ENCODE results near the gene SLC39A2. TPM values are rescaled to one million over a fixed set of nuclear protein-coding genes. Genes with fewer than 3 reads are reported as not detected.

Gene SLC39A2
- total RNA-seq, 1 experiment from 2014 or later, result not detected

DNA sequence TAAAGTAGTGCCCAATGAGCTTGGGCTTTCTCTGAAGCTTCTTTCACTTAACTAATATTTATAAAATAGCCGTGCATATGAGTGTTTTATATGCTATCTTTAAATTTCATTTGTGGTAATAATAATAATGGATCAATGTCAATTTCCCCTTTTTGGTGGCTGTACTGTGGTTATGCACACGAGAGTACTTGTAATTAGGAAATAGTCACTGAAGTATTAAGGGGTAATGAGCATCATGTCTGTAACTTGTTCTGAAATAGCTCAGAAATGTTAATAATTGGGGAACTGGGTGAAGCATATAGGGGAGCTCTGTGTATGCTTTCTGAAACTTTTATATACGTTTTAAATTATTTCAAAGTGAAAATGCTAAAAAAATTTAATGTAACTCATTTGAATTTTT lies 51.5 kb downstream of the SLC39A2 start:
- Histone ChIP-seq H3K79me2 (ENCODE audit: insufficient read depth, low read length) (no peaks in the 10 kb centered on the region), H3K36me3 (ENCODE audit: control insufficient read depth in 1 of 2, insufficient read depth in 2 of 2, low read length in 2 of 2) (no peaks in the 10 kb centered on the region), H3K9me3 (ENCODE audit: control insufficient read depth in 1 of 2, insufficient read depth in 1 of 2, low read depth in 1 of 2, low read length in 2 of 2) (no peaks in the 10 kb centered on the region), H3K9me2 (ENCODE audit: insufficient read depth) (no peaks in the 10 kb centered on the region), H3K4me2 (ENCODE audit: low read length) (no peak overlapping the region), H3K27ac (ENCODE audit: low read depth, low read length) (no peak overlapping the region), H4K20me1 (ENCODE audit: insufficient read depth) (no peaks in the 10 kb centered on the region), H3K4me1 (ENCODE audit: control insufficient read depth in 1 of 2, insufficient read depth in 2 of 2, low read length in 2 of 2) (no peaks in the 10 kb centered on the region), H3K4me3 (replicated peaks in 1 of 2; ENCODE audit: low read depth in 1 of 2, low read length in 2 of 2) (no peak overlapping the region), H2AFZ (ENCODE audit: low read depth, low read length, poor library complexity, severe bottlenecking) (no peak overlapping the region), H3K9ac (ENCODE audit: low read length) (no peak overlapping the region), H3K27me3 (ENCODE audit: insufficient read depth, low read length) (no peaks in the 10 kb centered on the region)
- BruUV-seq (replicated peaks), result no TSS peak
- ChIA-PET CTCF (no interaction called here), POLR2A (no interaction called here), RAD21 (ENCODE audit: low non-redundant PET in 1 of 2, low total read pairs in 2 of 2, uncharacterized antibody in 2 of 2, unreplicated experiment in 2 of 2) (interaction anchor here in 1 of 2 experiments (0.6 kb wide), 1 partner anchor 1894 kb away, joined by 3 read pairs; no protein-coding TSS in a partner anchor)
- DNase-seq (ENCODE audit: low read depth, low spot score) (no peak), ATAC-seq (no peak)
- intact Hi-C loops (cut with micrococcal nuclease), result no loop called here
- TF ChIP-seq, protein P1, sequence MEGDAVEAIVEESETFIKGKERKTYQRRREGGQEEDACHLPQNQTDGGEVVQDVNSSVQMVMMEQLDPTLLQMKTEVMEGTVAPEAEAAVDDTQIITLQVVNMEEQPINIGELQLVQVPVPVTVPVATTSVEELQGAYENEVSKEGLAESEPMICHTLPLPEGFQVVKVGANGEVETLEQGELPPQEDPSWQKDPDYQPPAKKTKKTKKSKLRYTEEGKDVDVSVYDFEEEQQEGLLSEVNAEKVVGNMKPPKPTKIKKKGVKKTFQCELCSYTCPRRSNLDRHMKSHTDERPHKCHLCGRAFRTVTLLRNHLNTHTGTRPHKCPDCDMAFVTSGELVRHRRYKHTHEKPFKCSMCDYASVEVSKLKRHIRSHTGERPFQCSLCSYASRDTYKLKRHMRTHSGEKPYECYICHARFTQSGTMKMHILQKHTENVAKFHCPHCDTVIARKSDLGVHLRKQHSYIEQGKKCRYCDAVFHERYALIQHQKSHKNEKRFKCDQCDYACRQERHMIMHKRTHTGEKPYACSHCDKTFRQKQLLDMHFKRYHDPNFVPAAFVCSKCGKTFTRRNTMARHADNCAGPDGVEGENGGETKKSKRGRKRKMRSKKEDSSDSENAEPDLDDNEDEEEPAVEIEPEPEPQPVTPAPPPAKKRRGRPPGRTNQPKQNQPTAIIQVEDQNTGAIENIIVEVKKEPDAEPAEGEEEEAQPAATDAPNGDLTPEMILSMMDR (IDR thresholded peaks at IDR 0.05 in 2 of 3, conservative IDR thresholded peaks at IDR 0.05 in 1 of 3; ENCODE audit: borderline replicate concordance in 1 of 3, insufficient read depth in 1 of 3, low read depth in 2 of 3, low read length in 2 of 3), result no peak
- TF ChIP-seq CBX3 (IDR thresholded peaks at IDR 0.05; ENCODE audit: low read depth) (no peak), SRF (IDR thresholded peaks at IDR 0.05; ENCODE audit: low read depth) (no peak), TCF7L2 (IDR thresholded peaks at IDR 0.05; ENCODE audit: borderline replicate concordance, extremely low read depth, insufficient read depth, insufficient read length) (no peak)

Small RNAs within 50 kb of the gene (microRNA-seq; reads per million reads assigned to microRNA genes)
- not detected for gene MIR6717 (ENCODE audit: borderline number of aligned reads)

Other genes with a start within 250 kb of the SLC39A2 start
- not detected for gene EDDM3B, start 230.9 kb upstream of the SLC39A2 start, total RNA-seq (2021; ENCODE audit: unreplicated experiment)
- not detected for gene RNASE6, start 218.0 kb upstream of the SLC39A2 start, total RNA-seq (2021; ENCODE audit: unreplicated experiment)
- 3.3 TPM for gene RNASE1, start 196.4 kb upstream of the SLC39A2 start, total RNA-seq (2021; ENCODE audit: unreplicated experiment)
- not detected for gene RNASE3, start 107.9 kb upstream of the SLC39A2 start, total RNA-seq (2021; ENCODE audit: unreplicated experiment)
- not detected for gene RNASE2, start 43.8 kb upstream of the SLC39A2 start, total RNA-seq (2021; ENCODE audit: unreplicated experiment)
- gene METTL17, start 9.3 kb upstream of the SLC39A2 start, total RNA-seq (2021; ENCODE audit: unreplicated experiment), result 93.5 TPM
- 18.9 TPM for gene NDRG2, start 25.8 kb downstream of the SLC39A2 start, total RNA-seq (2021; ENCODE audit: unreplicated experiment)
- gene TPPP2, start 30.9 kb downstream of the SLC39A2 start, total RNA-seq (2021; ENCODE audit: unreplicated experiment), result not detected
- gene RNASE13, start 35.5 kb downstream of the SLC39A2 start, total RNA-seq (2021; ENCODE audit: unreplicated experiment), result 0.15 TPM
- not detected for gene RNASE7, start 43.1 kb downstream of the SLC39A2 start, total RNA-seq (2021; ENCODE audit: unreplicated experiment)
- not detected for gene RNASE8, start 58.5 kb downstream of the SLC39A2 start, total RNA-seq (2021; ENCODE audit: unreplicated experiment)
- 6.3 TPM for gene ARHGEF40, start 71.0 kb downstream of the SLC39A2 start, total RNA-seq (2021; ENCODE audit: unreplicated experiment)
- 16.6 TPM for gene ZNF219, start 99.4 kb downstream of the SLC39A2 start, total RNA-seq (2021; ENCODE audit: unreplicated experiment)
- 0.59 TPM for gene TMEM253, start 101.8 kb downstream of the SLC39A2 start, total RNA-seq (2021; ENCODE audit: unreplicated experiment)
- not detected for gene OR5AU1, start 156.8 kb downstream of the SLC39A2 start, total RNA-seq (2021; ENCODE audit: unreplicated experiment)